NCI-H1048 (cell line): ENCODE results near the gene DGKI.

ENCODE experiments used
- DNase-seq: peaks from one replicate; lab custom pipeline; 2025; lab: John Stamatoyannopoulos, UW

Gene DGKI

DNA sequence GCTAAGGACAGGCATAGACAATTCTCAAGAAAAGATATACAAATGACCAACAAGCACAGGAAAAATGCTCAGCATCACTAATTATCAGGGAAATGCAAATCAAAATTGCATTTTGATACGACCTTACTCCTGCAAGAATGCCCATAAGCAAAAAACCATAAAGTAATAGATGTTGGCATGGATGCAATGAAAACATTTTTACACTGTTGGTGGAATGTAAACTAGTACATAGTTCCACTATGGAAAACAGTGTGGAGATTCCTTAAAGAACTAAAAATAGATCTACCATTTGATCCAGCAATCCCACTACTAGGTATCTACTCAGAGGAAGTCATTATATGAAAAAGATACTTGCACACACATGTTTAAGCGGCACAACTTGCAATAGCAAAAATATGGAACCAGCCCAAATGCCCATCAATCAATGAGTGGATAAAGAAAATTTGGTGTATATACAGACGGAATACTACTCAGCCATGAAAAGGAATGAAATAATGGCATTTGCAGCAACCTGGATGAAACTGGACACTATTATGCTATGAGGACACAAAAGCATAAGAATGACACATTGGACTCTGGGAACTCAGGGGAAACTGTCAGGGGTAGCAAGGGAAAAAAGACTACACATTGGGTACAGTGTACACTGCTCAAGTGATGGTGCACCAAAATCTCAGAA, 59.3 kb downstream of the DGKI start:
- no peak for DNase-seq

DNA sequence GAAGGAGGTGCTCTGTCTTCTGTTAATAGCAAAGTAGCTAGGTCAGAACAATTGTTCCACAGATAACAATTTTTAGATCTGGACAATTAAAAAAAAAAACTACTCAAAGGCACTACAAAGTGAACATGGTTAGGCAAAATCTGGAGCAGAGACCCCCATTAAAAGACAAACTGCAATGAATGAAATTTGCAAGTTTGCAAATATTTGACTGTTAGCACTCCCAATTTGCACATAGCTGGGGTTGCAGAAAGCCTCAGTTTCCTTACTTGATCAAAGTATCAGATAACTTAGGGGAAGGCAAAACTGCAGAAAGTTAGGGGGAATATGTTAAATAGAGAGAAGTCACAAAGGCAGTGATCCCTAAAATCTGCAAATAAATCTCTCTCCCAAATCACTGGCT, 68.3 kb downstream of the DGKI start:
- no peak for DNase-seq

DNA sequence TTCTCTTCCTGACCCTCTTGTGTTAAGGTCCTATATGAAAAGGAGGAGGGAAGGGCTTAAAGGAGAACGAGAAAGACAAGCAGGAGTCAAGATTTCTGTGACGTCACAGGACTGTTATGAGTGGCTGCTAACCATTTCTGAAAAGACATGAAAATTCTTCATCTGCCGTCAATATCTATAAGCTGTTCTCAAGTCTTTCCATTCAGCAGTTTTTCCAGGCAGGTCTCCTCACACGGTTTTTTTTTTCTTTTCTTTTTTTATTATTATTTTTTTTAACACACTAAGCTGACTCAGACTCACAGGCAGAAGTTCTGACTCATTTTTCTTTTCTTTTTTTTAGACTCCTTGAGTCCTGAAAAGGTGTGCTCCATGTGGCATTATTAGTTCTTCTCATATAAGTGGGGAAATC, 72.0 kb downstream of the DGKI start:
- DNase-seq, result no peak

DNA sequence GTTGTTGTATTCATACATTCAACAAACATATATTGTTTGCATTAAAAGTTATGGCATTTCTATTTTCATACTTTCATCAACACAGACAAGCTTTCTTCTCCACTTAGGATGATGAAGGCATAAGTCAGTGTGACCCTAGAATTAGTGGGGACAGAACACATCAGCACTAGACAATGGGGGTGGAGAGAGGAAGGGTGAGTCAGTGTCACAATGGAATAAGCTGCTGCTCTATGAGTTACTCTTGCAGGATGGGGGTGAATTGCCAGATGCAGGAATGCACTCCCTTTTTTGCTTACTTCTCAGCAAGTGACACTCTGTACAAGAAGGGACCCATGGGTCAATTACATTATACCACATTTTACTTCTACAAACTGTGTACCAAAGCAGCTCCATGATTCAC, 74.0 kb downstream of the DGKI start:
- no peak for DNase-seq

DNA sequence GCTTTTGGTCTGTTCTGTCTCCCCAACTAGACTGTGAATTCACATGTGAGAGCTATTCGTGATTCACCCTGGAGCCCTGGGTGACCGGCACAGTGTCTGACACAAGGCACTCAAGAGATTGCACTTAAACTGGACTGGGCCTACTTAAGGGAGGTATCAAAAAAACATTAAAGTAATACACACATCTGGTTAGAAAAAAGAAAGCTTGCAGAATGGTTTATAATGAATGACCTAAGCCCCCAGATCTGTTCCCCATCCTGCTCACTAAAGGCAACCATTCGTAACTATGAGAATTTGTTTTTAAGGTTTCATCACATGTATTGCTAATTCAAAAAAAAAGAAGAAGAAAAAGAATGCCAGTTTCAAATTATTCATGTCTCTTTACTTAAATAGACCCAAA, 74.5 kb downstream of the DGKI start:
- DNase-seq, result no peak

DNA sequence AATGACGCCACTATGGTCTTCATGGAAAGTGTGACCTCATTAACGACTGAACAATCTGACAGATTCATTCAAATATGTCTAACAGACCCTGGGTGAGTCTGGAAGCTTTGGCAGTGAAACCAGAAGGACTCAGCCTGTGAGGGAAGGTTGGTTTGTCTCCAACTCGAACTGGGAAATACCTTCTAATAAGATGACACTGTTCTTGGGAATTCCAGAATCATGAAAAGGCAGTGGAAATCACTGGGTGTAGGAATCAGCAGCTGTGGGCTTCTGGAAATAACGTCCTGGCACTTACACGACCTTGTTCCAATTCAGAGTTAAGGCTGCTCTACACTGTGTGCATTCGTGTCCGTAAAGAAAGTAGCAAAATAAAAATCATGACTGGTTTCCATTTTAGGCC, 75.1 kb downstream of the DGKI start:
- no peak for DNase-seq

DNA sequence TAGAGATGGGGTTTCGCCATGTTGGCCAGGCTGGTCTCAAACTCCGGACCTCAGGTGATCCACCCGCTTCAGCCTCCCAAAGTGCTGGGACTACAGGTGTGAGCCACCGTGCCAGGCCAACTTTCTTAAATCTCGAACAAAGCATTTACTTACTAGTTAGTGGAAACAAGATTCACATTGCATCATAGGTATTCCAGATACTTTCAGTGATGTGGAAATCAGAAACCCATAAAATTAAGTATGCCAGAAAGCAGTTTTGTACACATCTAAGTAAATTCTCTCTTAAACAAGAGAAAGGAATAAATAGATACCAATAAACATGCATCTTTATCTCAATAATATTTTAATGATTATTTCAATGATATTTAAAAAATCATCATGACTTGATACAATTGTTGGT, 75.5 kb downstream of the DGKI start:
- DNase-seq, result no peak

DNA sequence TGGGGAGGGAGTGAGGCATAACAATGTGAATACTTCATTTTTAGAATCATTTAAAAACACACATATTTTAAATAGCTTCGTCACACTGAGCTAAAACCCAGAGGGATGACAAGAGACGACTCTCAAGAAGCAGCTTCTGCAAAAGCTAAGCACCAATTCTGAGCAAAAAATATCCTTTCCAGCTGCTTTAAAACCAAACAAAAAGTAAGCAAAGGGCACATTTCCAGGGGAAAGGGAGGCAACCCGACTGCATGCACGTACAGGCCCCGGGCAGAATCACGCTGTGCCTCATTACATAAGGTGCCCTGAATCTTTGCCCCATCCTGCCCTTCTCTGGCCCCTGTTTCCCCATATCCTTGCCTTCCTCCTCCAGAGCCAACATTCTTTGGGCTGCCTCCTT, 78.4 kb downstream of the DGKI start:
- DNase-seq, result no peak

DNA sequence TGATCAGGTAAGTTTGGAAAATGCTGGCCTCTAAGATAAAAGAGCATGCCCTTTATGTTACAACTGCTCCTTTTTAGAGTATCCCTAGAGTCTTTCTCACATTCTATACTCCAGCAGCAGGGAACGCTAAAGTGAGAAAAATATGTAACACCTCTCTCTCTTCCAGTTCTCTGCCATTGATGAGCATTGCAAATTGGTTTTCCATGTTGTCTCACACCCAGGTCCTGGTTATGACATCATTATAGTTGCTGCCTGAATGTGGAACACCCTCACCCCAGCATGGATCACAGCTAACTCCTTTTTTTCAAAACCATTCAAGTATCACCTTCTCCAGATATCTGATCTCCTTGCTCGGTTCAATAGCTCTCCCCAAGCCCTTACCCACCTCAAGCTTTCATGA, 84.4 kb downstream of the DGKI start:
- DNase-seq, result no peak

DNA sequence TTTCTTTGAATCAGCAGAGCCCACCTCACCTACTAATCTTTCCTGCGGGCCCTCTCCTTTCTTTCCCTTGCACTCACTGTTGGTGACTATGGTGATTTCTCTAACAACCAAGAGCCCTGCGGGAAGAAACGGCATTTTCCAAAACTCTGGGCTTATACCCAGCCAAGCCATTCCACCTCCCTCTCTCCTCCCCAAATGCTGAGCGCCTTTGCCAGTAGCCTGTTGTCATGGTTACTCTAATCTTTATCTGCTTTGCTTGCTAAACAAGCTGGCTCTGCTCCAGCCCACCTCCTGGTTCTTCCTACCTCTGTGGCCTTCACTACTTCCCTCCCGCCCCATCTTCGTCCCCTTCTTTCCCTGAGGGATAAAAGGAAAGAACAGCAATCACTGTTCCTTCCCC, 86.7 kb downstream of the DGKI start:
- peak; percentile 52 for DNase-seq

DNA sequence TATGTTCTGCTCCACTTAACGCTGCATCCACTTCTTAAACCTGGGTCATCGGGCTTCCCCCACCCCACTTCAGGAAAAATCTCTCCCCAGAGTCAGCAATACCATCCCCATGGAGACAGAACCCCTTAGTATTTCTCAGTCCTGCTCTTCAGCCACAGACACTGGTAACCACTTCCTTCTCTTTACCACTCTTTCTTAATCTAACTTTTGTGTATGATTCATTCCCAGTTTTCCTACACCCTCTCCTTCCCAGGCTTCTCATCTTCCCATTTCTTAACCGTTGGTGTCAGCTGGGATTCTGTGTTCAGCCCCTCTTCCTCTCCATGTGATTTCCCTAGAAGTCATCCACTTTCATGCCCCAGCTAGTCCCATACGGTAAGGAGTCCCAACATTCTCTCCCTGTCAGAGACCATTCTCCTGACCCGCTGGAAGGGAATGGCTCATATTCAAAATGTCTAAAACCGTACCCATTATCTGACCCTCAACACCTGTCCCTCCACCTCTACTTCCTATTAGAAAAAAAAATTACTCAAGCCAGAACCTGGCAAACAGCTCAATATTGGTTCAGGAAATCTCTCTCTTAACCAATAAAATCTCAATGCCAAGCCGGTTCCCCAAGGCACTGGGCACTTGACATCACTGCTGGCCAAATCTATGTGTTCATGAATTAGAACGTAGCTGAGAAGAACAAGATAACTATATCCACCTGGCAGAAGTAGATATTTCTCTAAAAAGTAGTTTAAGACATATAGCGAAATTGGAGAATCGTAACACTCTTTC, 89.4 kb downstream of the DGKI start:
- DNase-seq, result no peak

DNA sequence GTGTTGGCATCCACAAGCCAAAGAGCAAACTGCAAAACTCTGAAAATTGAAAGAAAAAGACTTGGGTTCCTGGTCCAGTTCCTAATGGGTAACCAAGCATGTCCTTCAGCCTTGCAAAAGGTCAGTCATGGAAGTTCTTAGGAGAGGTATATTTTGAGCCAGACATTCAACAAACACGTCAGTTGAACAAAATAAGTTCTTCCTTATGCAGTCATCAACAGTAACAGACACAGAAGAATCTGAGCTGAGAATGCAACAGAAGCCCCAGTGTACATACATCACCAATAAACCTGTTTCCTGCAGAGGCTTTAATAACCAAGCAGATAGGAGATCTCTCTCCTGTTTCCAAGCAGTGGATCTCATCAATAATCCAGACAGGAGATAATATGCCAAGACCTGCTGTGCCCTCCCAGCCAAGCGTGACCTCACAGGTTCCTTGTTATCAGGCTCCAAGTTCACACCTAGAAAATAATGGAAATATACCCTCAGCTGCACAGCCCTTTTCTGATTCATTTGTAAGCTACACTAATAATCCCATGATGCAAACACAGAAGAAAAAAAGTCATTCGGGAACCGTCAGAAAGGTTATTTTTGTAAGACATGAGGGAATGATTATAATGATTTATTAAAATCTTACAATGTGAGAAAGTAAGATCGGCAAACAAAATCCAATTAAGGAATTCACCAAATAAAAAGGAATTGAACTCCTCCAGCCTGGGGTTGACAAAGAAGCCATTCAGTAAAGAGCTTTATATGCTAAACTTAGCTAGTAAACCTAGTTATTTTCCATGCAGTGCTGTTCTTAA, 90.7 kb downstream of the DGKI start:
- DNase-seq, result peak; percentile 30

DNA sequence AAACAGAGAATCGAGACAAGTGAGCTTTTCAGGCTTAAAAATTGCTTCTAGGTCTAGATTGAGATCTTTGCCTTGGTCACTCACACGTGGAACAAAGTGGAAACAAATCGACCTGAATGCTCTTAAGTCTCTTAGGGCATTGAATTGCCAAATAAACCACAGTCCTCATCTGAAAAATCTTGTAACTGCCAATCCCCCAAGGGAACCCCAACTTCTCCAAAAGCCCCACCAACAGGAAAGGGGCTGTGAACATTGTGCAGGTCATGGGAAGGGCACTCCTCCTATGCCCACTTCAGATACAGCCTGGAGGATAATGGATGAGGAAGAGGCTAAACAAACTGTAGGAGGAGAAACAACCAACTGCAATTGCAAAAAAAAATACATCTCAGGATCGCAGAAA, 91.3 kb downstream of the DGKI start:
- DNase-seq, result no peak

DNA sequence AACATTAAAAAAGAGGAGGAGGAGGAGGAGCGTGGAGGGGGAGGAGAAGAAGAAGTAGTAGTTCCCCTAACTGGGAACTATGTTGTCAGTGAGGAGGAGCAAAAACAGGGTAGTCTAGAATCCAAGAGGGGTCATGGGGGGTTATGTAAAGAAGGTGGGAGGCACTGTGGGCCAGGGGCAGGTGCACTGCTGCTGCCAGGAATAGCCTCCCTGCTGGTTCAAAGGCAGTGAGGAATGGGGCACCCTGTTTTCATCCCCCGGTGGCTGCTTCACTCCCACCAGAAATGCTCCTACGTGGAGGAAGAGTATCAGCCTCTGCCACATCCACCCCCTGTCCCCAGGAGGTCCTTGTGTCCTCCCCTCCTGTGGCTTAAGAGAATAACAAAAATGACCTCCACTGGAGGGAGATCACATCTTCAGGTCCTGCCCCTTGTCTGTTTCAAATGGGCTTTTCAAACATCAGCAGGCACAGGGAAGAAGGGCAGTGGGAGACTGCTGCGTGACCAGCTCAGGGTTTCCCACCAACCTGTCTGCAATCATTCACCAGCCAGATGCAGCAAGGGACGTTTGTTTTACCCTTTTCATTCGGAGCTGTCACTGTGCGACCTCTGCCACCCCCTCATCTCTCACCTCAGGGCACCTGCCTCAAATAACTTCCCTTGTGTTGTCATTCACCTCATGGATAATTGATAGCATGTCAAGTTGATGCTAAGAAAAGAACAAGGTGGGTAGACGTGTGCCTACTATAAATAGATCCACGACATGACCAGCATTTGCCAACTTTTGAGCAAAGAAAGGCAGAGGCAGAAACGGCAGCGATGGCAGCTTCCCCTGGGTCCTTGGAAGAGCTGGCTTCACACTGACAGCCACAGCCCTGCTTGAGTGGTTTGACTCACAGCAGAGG, 92.6 kb downstream of the DGKI start:
- DNase-seq, result no peak

DNA sequence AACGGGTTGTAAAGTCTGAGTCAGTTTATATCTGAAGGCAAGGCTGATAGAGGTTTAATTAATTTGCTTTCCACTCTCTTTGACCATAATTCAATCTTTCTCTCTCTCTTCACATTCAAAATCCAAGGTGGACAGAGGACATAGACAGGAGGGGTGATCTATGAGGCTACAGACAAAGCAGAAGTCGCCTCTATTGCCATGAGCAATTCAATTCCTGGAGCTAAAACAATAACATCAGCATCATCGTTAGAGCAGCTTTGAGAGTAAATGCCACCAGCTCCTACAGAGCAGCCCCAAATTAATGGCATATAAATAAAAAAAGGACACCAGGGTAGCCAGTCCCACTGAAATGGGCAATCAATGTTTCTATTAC, 93.2 kb downstream of the DGKI start:
- DNase-seq, result no peak

DNA sequence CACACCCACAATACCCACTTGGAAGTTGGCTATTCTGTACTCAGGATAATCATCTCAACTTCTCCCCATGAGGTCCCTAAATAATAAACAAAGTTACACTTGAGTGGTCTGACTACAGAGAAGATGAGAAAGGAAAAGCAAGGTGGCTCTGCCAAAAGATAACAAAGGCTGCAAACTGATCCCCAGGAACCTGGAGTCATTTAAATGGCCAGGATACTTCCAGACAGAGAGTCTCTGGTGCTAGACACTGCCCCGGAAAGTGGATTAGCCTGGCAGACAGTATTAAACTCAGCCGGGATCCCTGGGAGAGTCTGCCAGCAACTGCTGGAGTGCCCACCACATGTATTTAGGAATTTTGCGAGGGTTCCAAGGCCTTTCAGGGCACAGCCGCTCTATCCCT, 93.7 kb downstream of the DGKI start:
- DNase-seq, result no peak

DNA sequence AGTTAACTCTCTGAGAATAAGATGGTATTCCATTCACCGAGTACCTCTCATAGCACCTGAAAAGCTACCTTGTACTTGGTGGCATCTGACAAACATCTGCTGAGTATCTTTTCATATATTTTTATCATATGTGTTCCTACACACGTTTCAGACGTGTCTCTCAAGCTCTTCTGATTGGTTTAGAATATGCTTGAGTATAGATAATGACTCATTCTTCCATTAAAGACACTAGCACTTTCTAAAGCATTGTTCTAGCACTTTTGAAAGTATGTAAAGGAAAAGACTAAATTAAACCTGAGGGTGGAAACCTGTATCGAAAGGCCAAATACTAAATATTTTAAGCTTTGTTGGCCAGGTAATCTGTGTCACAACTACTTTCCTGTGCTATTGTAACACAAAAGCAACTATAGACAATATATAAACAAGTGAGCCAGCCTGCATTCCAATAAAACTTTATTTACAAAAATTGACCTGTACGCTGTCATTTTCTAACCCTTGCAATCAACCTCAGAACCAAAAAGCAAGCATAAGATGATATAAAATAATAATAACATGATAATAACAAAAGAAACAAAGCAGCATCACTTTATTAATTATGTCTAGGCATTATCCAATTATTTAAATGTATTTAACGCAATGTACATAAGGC, 95.3 kb downstream of the DGKI start:
- no peak for DNase-seq

DNA sequence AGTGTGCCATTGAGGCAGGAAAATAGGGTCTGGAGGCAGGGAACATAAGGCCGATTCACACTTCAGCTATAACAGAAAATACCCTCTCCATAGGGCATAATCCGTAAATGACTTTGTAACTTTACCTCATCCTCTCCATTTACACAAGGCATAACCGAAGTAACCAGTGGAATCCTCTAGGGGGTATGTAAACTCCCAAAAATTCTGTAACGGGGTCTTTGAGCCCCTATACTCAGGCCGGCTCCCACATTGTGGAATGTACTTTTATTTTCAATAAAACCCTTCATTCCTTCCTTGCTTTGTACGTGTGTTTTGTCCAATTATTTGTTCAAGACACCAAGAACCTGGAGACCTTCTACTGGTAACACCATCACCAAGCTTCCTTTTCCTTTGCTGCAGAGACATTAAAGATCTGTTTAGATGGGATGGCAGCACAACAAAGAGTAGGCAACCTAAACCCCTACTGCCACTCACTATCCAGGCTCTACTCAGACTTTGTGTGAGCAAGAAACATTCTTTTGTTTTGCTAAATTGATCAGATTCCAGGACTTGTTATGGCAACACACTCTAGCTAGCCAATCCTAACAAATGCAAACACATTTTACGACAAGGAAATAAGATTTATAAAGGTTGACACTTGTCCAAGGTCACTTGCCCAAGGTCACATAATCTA, 99.3 kb downstream of the DGKI start:
- no peak for DNase-seq

DNA sequence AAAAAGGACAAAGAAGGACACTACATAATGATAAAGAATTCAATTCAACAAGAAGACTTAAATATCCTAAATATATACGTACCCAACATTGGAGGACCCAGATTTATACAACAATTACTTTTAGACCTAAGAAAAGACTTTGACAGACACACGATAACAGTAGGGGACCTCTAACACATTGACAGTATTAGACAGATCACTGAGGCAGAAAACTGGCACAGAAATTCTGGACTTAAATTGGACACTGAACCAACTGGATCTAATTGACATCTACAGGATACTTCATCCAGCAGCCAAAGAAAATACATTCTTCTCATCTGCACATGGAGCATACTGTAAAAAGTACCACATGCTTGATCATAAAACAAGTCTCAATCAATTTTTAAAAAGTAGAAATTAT, 103.8 kb downstream of the DGKI start:
- no peak for DNase-seq

DNA sequence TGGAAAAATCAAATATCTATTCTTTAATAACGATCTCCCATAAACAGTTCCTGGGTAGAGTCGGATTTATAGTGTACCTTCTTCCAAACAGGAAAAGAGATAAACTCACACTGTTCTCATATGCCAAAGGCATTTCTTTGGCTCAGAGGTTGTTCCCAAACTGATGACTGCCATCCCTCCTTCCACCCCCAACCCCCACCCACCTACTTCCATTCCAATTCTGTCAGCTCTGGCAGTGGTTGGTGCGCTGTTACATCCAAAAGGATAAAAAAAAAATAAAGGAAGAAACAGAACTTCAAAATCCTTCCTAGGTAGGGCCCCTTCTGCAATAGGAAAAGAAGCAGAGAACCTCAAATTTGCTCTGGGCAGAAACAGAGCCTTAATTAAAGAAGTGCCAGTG, 104.7 kb downstream of the DGKI start:
- DNase-seq, result no peak

DNA sequence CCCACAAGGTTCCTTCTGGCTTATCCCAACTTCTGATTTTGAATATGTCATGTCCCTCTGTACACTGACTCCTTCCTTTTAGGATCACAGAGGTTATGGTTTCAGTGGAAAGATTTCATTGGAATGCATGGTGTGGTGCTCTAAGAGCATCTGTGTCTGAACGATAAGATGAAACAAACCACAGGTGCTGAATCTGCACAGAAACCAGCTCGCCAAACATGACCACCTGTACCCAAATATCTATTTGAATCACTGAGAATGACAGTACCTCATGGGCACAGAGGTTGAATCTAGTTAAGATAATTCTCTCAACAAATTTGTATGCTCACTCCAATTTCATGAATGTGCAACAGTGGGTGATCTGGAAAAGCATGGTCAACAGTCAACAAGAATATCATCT, 105.3 kb downstream of the DGKI start:
- no peak for DNase-seq
